ENCODE data around the gene PAK4.

Gene PAK4

GRCh38 chr19:39150235-39150634 is 24.6 kb downstream of the PAK4 start:
- no peak overlapping the region for H3K4me3 ChIP-seq (ENCODE audit: low read depth, low read length)
- DNase-seq (ENCODE audit: low read depth), result no peak
- TF ChIP-seq CTCF (IDR thresholded peaks at IDR 0.05; ENCODE audit: insufficient read depth, low read depth, low read length, missing control alignments), result no peak

GRCh38 chr19:39150807-39151600 is 25.4 kb downstream of the PAK4 start:
- H3K4me3 ChIP-seq (ENCODE audit: low read depth, low read length), result no peak overlapping the region
- DNase-seq (ENCODE audit: low read depth), result no peak
- TF ChIP-seq CTCF (IDR thresholded peaks at IDR 0.05; ENCODE audit: insufficient read depth, low read depth, low read length, missing control alignments), result no peak

GRCh38 chr19:39152066-39152465 is 26.5 kb downstream of the PAK4 start:
- no peak for DNase-seq (ENCODE audit: low read depth)
- H3K4me3 ChIP-seq (ENCODE audit: low read depth, low read length), result no peak overlapping the region
- TF ChIP-seq CTCF (IDR thresholded peaks at IDR 0.05; ENCODE audit: insufficient read depth, low read depth, low read length, missing control alignments), result no peak

- H3K4me3 ChIP-seq (ENCODE audit: low read depth, low read length), result no peak overlapping the region
Measured at GRCh38 chr19:39154100-39154628, 28.6 kb downstream of the PAK4 start.

GRCh38 chr19:39154629-39155100 is 29.1 kb downstream of the PAK4 start:
- TF ChIP-seq CTCF (IDR thresholded peaks at IDR 0.05; ENCODE audit: insufficient read depth, low read depth, low read length, missing control alignments), result no peak
- H3K4me3 ChIP-seq (ENCODE audit: low read depth, low read length), result no peak overlapping the region
- DNase-seq (ENCODE audit: low read depth), result no peak

More at GRCh38 chr19:39154100-39154628, 28.6 kb downstream of the PAK4 start:
- no peak for DNase-seq (ENCODE audit: low read depth)
- TF ChIP-seq CTCF (IDR thresholded peaks at IDR 0.05; ENCODE audit: insufficient read depth, low read depth, low read length, missing control alignments), result no peak

GRCh38 chr19:39155114-39155700 is 29.6 kb downstream of the PAK4 start:
- no peak for TF ChIP-seq CTCF (IDR thresholded peaks at IDR 0.05; ENCODE audit: insufficient read depth, low read depth, low read length, missing control alignments)
- H3K4me3 ChIP-seq (ENCODE audit: low read depth, low read length), result no peak overlapping the region
- DNase-seq (ENCODE audit: low read depth), result no peak

Data from GM12865 (cell line).